Testis (tissue), 2 donors: ENCODE data around the gene HEBP2.

Source experiments
- POLR2A ChIP-seq: fragments of 450-650 bp; IDR thresholded peaks from one replicate; pipeline ENCODE4 v1.6.1; 2017; ENCODE audit warnings: antibody characterized with exemption, mild to moderate bottlenecking, moderate library complexity
- TF ChIP-seq, protein P1 (sequence below), 3 experiments: fragments of 450-650 bp in 2 of 3; fragments of 200-600 bp in 1 of 3; sonication (generic) in 1 of 3; IDR thresholded peaks; one replicate each; pipeline ENCODE4 v1.5.1; 2016 to 2019; ENCODE audit warnings: antibody characterized with exemption in 3 of 3, mild to moderate bottlenecking in 2 of 3, moderate library complexity in 1 of 3

DNA sequence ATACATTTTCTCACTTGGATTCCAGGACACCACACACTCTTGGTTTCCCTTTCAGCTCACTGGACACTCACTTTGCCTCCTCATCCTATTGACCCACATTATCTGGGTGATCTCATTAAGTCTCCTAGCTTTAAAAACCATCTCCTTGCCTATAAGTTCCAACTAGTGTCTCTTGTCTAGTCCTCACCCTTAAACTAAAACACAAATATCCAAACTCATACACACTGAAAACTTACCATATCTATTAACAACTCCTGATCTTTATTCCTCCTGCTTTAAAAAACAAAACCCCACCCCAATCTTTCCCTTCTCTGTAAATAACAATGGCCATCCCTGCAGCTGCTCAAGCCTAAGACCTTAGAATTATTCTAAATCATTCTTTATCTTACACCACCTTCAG lies 29.8 kb upstream of the HEBP2 start:
- TF ChIP-seq, protein P1, sequence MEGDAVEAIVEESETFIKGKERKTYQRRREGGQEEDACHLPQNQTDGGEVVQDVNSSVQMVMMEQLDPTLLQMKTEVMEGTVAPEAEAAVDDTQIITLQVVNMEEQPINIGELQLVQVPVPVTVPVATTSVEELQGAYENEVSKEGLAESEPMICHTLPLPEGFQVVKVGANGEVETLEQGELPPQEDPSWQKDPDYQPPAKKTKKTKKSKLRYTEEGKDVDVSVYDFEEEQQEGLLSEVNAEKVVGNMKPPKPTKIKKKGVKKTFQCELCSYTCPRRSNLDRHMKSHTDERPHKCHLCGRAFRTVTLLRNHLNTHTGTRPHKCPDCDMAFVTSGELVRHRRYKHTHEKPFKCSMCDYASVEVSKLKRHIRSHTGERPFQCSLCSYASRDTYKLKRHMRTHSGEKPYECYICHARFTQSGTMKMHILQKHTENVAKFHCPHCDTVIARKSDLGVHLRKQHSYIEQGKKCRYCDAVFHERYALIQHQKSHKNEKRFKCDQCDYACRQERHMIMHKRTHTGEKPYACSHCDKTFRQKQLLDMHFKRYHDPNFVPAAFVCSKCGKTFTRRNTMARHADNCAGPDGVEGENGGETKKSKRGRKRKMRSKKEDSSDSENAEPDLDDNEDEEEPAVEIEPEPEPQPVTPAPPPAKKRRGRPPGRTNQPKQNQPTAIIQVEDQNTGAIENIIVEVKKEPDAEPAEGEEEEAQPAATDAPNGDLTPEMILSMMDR (IDR thresholded peaks at IDR 0.05), result no peak
- no peak for TF ChIP-seq POLR2A
